GM18508 (cell line): ENCODE data around the gene GADD45GIP1.
"Not testable (repeated sequence)": the region's sequence is repeated elsewhere in the genome, so short reads cannot be mapped to it uniquely, and the experiment has no call there.

Experiments
- ATAC-seq: cut with Tn5 transposase; IDR thresholded peaks from one replicate; pipeline ENCODE4 v1.9.1; 2021; ENCODE audit warnings: moderate number of reproducible peaks; ENCODE audit not compliant: insufficient read depth, unreplicated experiment

The GADD45GIP1 gene

DNA sequence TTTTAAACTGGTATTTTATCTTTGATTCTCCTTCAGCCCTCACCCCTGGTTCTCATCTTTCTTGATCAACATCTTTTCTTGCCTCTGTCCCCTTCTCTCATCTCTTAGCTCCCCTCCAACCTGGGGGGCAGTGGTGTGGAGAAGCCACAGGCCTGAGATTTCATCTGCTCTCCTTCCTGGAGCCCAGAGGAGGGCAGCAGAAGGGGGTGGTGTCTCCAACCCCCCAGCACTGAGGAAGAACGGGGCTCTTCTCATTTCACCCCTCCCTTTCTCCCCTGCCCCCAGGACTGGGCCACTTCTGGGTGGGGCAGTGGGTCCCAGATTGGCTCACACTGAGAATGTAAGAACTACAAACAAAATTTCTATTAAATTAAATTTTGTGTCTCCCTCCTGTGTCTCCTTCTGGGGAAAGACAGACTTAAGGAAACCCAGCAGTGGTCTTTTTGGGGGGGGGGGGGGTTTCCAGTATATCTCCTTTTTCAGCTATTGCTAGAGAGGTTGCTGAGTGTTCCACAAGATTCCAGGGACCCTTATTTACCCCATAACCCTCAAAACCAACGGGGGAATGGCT is 12.8 kb downstream of the GADD45GIP1 start:
- no peak for ATAC-seq

DNA sequence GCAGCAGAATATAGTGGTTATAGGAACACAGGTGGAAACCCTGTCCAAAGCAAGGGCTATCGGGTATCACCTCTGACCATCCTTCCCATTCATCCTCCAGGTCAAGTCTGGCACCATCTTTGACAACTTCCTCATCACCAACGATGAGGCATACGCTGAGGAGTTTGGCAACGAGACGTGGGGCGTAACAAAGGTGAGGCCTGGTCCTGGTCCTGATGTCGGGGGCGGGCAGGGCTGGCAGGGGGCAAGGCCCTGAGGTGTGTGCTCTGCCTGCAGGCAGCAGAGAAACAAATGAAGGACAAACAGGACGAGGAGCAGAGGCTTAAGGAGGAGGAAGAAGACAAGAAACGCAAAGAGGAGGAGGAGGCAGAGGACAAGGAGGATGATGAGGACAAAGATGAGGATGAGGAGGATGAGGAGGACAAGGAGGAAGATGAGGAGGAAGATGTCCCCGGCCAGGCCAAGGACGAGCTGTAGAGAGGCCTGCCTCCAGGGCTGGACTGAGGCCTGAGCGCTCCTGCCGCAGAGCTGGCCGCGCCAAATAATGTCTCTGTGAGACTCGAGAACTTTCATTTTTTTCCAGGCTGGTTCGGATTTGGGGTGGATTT is 13.5 kb downstream of the GADD45GIP1 start:
- no peak for ATAC-seq

DNA sequence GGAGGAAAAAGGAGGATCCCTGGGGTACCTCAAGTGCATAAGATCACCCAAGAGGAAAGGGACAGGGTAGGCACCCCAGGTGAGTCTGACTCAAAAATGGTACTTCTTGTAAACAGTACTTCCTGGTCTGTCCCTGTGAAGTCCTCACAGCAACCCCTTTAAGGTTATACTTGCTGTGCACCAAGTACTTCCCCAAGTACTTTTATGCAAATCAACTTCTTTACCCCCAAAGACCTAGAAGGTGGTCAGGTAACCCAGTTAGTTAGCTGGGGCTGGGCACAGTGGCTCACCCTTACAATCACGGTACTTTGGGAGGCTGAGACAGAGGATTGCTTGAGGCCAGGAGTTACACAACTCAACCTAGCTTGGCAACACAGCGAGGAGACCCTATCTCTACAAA is 16.1 kb downstream of the GADD45GIP1 start:
- ATAC-seq: no peak

DNA sequence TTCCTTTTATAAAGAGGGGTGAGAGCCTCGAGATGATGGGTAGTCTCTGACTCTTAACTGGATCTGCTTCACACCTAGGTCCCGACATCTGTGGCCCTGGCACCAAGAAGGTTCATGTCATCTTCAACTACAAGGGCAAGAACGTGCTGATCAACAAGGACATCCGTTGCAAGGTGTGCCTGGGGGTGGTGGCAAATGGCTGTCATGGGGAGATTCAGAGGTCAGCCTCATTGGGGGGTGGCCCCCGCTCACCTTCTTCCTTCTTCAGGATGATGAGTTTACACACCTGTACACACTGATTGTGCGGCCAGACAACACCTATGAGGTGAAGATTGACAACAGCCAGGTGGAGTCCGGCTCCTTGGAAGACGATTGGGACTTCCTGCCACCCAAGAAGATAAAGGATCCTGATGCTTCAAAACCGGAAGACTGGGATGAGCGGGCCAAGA is 17.0 kb downstream of the GADD45GIP1 start:
- no peak for ATAC-seq

DNA sequence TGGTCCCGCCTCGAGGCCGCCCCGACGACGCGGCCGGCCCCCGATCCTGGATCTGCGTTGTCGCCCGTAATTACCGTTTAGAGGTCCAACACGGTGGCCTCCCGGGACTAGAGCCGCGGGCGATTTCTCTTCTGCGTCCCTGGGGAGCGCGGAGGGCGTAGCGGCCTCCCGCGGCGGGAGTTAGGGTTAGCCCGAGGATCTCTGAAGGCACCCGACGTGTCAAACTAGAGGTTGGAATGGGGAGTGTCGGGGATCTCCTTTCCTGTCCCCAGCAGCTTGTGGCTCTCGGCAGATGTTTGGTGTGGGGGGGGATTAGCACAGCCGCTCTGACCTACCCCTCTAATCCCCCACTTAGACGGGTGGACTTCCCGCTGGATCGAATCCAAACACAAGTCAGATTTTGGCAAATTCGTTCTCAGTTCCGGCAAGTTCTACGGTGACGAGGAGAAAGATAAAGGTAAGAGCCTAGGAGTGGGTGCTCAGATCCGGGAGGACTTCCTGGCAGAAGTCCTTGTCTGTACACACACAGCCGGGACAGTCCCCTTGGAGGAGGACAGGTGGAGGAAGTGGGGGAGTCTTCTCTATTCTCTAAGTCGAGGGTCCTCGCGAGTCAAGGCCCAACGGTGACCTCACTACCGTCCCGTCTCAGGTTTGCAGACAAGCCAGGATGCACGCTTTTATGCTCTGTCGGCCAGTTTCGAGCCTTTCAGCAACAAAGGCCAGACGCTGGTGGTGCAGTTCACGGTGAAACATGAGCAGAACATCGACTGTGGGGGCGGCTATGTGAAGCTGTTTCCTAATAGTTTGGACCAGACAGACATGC is 18.0 kb downstream of the GADD45GIP1 start:
- no peak for ATAC-seq

DNA sequence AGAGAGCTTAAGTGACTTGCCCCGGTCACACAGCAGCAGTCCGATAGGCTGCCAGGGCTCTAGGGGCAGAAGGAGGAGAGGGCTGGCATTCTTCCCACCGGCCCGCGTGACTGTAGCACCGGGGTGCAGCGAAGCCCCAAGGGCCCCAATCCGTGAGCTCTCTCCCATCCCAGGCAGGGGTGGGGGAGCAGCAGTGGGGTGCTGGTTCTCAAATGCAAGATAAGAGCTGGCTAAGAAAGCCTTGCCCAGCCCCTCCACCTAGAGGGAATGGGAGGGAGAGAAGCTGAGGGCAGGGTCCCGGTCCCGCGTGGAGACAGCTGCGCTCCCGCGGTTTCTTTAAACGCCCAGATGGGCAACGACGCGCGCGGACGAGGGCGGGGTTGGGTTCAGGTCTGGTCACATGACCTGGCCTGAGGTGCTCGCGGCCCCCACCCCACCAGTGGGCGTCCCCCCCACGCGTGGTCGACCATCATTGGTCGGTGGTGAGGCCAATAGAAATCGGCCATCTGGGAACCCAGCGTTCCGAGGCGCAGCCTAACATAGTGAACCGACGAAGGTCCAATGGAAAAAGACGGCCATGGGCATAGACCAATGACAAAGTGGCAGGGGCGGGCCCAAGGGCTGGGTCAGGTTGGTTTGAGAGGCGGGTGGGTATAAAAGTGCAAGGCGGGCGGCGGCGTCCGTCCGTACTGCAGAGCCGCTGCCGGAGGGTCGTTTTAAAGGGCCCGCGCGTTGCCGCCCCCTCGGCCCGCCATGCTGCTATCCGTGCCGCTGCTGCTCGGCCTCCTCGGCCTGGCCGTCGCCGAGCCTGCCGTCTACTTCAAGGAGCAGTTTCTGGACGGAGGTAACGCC is 18.9 kb downstream of the GADD45GIP1 start, which contains the start of gene CALR:
CALR (plus strand) TSS at position 683 of the 852 bp plus-strand sequence; CDS start at position 754, 71 bp downstream.
- peak; percentile 49 for ATAC-seq

DNA sequence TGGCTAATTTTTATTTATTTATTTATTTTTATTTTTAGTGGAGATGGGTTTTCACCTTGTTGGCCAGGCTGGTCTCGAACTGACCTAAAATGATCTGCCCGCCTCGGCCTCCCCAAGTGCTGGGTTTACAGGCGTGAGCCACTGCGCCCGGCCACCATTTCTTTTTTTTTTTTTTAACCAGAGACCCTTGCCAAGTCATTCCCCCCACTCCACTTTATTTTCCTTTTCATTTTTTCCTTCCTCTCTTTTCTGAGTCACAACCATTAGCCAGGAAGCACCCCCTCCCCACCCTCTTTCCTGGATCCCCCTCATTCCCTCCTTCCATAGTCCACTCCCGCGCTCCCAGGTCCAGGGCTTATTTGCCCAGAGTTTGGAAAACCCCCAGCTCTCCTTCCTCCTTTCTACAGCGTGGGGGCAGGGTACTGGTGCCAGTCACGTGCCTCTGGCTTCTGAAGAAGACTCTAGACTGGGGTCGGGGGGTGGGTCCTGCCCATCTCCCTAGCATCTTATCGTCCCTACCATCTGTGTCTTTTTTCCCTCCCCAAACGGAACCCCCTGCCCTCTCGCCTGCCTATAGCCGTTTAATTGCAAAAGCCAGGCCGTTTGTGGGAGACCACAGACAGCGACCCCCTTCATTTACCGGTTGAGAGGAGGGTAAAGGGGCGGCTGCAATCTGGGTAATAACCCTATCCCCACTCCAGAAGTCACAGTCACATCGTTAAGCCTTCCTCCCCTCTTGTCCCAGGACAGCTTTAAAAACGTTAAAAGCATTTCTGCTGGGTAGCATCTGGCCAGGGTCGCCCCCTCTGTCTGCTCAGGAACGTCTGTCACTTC is 19.7 kb downstream of the GADD45GIP1 start:
- no peak for ATAC-seq

DNA sequence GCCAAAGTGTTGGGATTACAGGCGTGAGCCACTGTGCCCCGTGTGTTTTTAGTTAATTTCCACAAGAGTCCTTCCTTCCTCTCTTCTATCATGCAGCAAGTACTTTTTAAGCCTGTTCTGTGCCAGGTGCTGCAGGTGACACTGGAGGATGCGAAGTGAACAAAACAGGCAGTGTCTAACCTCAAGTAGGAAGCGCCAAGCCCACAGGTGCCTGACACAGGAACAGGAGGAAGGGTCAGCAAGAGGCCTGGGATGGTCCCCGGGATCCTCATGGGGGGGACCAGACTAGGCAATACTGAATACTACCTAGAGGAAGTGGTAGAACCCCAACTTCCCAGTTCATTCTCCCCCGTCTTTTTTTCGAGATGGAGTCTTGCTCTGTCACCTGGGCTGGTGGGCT is 20.4 kb downstream of the GADD45GIP1 start:
- ATAC-seq: no peak

DNA sequence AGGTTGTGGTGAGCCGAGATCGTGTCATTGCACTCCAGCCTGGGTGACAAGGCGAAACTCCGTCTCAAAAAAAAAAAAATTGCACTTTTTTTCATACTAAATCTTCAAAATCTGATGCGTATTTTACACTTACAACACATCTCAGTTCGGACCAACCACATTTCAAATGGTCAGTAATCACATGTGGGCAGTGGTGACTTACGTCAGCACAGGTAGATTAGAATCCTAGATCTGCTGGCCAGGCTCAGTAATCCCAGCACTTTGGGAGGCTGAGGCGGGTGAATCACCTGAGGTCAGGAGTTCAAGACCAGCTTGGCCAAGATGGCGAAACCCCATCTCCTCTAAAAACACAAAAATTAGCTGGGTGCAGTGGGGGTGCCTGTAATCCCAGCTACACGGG is 22.0 kb downstream of the GADD45GIP1 start:
- ATAC-seq: no peak

DNA sequence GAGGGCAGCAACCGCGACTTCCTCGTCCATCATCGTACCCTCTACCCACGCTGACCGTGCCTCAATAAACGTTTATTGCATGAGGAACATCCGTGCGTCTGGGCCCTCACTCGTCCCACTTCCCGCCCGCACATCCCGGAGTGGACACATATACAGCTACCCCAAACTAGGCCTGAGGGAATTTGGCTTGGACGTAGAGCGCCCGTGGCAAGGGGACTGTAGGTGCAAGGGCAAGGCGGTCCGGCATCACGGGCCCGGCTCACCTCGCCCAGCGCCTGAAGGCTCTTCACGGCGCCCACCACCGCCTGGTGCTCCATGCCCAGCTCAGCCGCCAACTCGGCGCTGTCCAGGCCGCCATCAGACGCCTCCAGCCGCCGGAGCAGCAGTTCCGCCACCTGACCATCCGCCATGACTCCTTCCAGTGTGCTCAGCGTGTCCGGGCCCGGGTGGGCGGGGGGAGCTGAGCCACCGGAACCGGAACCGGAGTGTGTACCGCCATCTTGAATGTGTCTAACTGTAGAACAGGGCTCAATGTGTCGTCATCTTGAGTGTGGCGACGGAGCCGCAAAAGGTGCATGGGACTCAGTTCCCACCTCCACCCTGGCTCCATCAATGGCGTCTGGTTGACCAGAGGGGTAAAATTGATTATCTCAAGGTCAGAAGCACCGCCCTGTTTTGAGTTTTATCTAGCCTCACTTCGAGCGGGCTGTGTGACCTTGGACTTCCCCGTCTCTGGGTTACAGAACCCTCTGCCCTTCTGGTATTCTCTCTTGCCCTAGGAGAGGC is 23.5 kb downstream of the GADD45GIP1 start, which contains the start of gene FARSA:
FARSA (minus strand) TSS at position 425 of the 786 bp plus-strand sequence; CDS start at position 410, 15 bp downstream.
- no peak for ATAC-seq

DNA sequence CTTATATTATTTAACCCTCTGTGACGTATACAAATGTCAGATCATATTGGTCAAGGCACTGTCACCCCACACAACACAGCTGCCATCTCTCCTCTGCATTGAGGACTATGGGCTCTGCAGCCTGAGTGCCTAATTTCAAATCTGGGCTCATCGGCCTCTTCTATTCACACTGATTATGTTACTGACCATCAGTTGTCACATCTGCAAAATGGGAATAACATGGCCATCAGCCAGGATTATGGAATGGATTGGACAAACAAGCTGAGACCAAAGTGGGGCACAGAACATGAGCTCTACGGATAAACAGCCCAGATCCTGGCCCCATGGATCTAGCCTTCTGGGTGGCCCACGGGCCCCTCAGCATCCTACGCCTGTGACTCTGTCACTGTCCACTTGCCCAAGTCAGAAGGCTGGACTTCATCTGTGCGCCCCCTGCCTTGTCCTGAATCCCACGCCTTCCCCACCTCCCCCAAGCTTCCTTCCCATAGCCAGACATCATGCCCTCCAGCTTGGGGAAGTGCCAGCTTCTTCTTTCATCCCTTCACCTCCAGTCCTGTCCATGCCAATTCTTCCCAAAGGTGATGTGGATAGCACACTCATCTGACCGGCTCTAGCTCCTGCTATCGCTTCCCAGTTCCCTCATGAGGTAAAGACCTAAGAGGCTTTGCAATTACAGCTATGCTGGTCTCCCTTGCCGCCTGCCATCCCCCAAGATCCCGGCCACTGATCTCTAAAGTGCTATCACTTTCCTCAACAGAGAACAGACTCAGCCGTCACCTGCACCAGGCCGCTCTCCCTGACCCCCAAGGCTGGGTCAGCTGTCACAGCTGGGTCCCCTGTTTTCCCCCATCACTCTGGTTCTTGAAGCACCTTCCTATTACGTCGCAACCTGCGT is 24.4 kb downstream of the GADD45GIP1 start:
- ATAC-seq: no peak

DNA sequence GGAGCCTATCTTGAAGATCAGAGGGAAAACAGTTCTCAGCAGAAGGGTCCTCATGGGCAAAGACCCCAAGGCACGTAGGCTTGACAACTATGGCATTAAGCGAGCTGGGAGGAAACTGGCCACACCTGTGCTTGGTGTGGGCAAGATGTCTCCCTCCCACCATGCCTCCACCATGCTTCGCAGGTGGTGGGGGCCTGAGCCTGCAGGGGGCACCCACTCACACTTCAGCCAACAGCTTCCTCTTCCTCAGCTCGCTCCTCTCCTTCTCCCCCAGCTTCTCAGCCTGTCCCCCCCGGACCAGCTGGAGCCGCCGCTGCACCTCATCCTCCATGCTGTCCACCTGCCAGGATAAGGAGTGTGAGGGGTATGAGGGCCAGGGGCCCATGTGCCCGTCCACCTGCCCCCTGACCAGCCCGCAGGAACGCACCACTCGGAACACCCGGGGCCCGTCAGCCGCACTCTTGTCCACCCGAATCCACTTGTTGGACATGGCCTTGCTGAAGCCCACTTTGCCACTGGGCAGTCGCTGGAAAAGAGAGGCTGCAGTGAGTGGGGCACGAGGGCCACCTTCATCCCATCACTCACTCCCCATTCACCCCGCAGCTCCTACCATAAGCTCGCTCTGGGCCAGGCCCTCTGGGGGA is 26.9 kb downstream of the GADD45GIP1 start:
- no peak for ATAC-seq

DNA sequence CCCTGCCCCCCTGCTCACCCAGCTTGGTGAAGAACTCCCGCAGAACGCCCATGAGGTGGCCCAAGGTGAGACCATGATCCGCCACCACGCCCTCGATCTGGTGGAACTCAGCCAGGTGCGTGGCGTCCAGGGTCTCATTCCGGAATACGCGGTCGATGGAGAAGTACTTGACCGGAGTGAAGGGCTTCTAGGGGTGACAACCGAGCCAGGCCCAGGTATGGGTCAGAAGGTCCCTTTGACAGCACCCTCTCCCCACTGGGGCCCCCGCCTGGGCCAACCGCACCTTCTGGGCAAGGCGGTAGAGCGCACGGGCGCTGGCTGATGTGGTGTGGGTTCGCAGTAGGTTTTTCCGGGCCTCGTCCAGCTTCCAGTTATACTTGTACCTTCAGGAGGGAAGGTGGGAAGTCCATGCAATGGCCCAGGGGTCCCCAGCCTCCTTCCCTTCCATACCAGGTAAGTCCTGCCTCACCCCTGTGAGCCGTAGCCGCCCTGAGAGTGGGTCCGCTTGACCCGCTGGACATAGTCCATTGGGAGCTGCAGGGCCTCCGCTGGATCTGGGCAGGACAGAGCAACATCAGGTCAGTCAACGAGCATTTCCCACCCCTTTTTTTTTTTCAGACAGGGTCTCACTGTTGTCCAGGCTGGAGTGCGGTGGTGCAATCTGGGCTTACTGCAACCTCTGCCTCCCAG is 32.3 kb downstream of the GADD45GIP1 start:
- no peak for ATAC-seq

DNA sequence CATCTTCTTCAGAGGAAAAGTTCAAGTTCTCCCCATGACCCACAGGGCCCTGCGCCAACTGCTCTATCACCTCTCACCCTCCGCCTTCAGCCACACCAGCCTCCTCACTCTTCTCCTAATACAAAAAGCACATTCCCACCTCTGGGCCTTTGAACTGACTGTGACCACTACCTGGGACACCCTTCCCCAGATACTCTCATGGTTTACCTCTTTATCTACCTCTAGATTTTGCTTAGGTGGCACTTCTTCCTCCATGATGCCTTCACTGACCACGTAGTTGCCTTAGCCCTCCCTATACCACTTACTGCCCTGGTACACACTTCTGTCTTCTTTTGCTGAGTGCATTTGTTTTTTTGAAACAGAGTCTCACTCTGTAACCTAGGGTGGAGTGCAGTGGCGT is 34.1 kb downstream of the GADD45GIP1 start:
- ATAC-seq: no peak

DNA sequence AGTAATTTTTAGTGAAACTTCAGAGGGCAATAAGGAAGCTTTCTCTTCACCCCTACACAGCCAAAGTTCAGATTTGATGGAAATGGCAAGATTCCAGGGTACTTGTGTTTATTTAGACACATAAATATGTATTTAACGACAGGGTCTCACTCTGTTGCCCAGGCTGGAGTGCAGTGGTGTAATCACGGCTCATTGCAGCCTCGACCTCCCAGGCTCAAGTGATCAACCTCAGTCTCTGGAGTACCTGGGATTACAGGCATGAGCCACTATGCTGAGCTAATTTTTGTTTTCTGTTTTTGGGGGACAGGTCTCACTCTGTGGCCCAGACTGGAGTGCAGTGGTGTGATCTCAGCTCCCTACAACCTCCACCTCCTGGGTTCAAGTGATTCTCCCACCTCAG is 36.0 kb downstream of the GADD45GIP1 start:
- ATAC-seq: no peak

DNA sequence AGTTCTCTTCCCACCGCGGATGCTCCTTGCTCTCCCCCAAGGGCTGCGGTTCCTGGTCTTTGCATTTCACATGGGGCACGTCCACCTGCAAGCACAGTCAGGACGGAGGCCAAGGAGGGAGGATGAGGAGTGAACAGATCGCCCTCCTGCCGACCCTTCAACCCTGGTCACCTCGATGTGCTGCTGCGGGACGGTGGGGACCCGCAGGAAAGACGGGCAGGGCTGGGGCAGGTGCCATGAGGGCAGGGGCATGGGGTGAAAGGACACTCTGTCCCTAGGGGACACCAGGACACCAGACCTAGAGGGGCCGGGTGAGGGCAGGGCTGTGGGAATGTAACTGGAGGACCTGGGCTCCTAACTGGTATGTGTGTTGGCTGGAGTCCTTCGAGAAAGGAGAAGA is 38.8 kb downstream of the GADD45GIP1 start:
- no peak for ATAC-seq

DNA sequence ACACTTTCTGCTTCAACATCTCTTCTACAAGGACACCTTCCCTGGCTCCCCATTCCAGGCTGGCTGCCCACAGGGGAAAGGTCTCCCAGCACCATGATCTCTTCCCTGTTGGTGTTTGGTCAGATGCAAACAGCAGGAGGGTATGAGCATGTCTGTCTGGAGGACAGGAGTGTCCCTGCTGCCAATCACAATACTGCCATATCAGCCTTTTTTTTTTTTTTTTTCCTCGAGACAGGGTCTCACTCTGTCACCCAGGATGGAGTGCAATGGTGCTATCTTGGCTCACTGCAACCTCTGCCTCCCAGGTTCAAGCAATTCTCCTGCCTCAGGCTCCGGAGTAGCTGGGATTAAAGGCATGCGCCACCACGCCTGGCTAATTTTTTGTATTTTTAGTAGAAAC is 41.2 kb downstream of the GADD45GIP1 start:
- not testable (repeated sequence) for ATAC-seq
